ENCODE measurements around the gene KRT10.

DNA sequence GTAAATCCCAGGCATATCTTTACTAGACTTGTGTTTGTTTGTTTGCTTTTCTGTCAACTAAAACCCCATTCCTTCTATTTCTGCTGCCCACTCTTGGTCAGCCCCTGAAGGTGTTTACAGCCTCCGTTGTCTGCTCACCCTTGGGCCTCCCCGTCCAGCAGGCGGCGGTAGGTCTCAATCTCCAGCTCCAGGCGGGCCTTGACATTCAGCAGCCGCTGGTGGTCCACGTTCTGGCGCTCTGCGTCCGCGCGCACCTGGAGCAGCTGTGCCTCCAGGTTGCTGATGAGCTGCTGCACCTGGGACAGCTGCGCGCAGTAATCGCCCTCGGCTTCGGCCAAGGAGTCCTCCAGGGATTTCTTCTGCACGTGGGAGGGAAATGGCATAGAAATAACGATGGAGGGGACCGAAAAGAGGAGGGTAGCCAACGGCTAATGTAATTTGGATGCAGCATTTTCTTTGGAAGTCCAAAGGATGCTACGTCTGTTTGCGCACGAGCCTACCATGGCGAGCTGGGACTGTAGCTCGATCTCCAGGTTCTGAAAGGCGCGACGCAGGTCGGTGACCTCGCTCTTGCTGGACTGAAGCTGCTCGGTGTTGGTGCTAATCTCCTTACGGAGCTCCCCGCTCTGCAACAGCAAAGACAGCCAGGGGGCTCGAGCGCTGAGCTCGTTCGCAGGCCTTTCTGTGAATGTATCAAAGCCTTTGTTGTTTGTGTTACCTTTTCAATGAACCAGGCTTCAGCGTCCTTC is 40.7 kb upstream of the KRT10 start:
- TF ChIP-seq CTCF (conservative IDR thresholded peaks at IDR 0.05; ENCODE audit: low read length) (peak; percentile 54; the same call in 1 of the 2 replicates), EZH2phosphoT487 (IDR thresholded peaks at IDR 0.05; ENCODE audit: borderline replicate concordance, low read depth, low read length) (no peak)
